H1 (cell line): ENCODE results near the gene HNRNPH2. TPM values are rescaled to one million over a fixed set of nuclear protein-coding genes. Genes with fewer than 3 reads are reported as not detected.

Experiments
- CTCF ChIA-PET: fragments of 300-600 bp; sonication (Branson Sonifier 250); formaldehyde crosslinking; loops from one replicate; lab custom pipeline; 2021; ENCODE audit not compliant: partially characterized antibody; lab: Charles Lee
- POLR2A ChIA-PET: fragments of 300-600 bp; sonication (Branson Sonifier 250); formaldehyde crosslinking; loops from one replicate; lab custom pipeline; 2021; ENCODE audit warnings: inconsistent platforms; ENCODE audit not compliant: partially characterized antibody; lab: Charles Lee
- DNase-seq, 2 experiments: peaks; one replicate each; pipeline versions ENCODE4 v3.0.0 to v3.0.0-alpha.2; 2010 to 2022; ENCODE audit warnings: low spot score in 2 of 2, low read depth in 1 of 2, mixed read lengths in 1 of 2
- FAIRE-seq: peaks from 2 replicates; lab custom pipeline; 2011; peaks lifted over from hg19 to GRCh38; lab: Jason Lieb, UNC
- H2AFZ ChIP-seq: 2 replicates; pipeline ENCODE4 v1.8.1; 2012; ENCODE audit warnings: low read length, inconsistent platforms
- H2AK5ac ChIP-seq: 2 replicates; pipeline ENCODE4 v1.6.1; 2013; ENCODE audit warnings: low read depth, low read length
- H2BK120ac ChIP-seq: replicated peaks from 2 replicates; pipeline ENCODE3; 2013; ENCODE audit warnings: low read depth, low read length, inconsistent platforms
- H2BK12ac ChIP-seq: 2 replicates; pipeline ENCODE4 v1.6.1; 2013; ENCODE audit warnings: low read depth, low read length
- H2BK15ac ChIP-seq: 2 replicates; pipeline ENCODE4 v1.6.1; 2013; ENCODE audit warnings: low read length
- H2BK20ac ChIP-seq: 2 replicates; pipeline ENCODE4 v1.6.1; 2013; ENCODE audit warnings: low read length
- H2BK5ac ChIP-seq: 2 replicates; pipeline ENCODE4 v1.6.1; 2013; ENCODE audit warnings: low read depth, low read length
- H3K14ac ChIP-seq: 2 replicates; pipeline ENCODE4 v1.6.1; 2013; ENCODE audit warnings: inconsistent platforms; ENCODE audit not compliant: insufficient read length
- H3K18ac ChIP-seq: 2 replicates; pipeline ENCODE4 v1.6.1; 2013; ENCODE audit warnings: low read length; ENCODE audit errors: extremely low read depth
- H3K23ac ChIP-seq: 2 replicates; pipeline ENCODE4 v1.6.1; 2013; ENCODE audit warnings: inconsistent platforms; ENCODE audit not compliant: insufficient read length
- H3K23me2 ChIP-seq: 2 replicates; pipeline ENCODE4 v1.6.1; 2013; ENCODE audit warnings: low read depth, low read length
- H3K27ac ChIP-seq: 2 replicates; pipeline ENCODE4 v1.6.1; 2011; ENCODE audit warnings: low read depth, low read length, inconsistent platforms
- H3K27me3 ChIP-seq, 4 experiments: replicated peaks in 1 of 4; 1 replicate in 1 of 4; 2 replicates in 3 of 4; pipeline versions ENCODE4 v1.6.1 to v1.8.1; 2011 to 2013; ENCODE audit warnings: low read length in 3 of 4, mild to moderate bottlenecking in 3 of 4, inconsistent platforms in 2 of 4, mixed read lengths in 2 of 4, moderate library complexity in 1 of 4; ENCODE audit not compliant: control insufficient read depth in 3 of 4, insufficient read depth in 3 of 4; ENCODE audit errors: extremely low read depth in 1 of 4
- H3K36me3 ChIP-seq, 4 experiments: 2 replicates each; pipeline versions ENCODE4 v1.6.1 to v1.8.1; 2011 to 2013; ENCODE audit warnings: mild to moderate bottlenecking in 4 of 4, low read length in 3 of 4, moderate library complexity in 2 of 4, control low read depth in 1 of 4, inconsistent platforms in 1 of 4; ENCODE audit not compliant: insufficient read depth in 4 of 4, control insufficient read depth in 2 of 4
- H3K4ac ChIP-seq: replicated peaks from 2 replicates; pipeline ENCODE3; 2013; ENCODE audit warnings: low read length, low read depth, mixed read lengths, inconsistent platforms; ENCODE audit not compliant: insufficient read length
- H3K4me1 ChIP-seq, 4 experiments: replicated peaks in 1 of 4; 1 replicate in 1 of 4; 2 replicates in 3 of 4; pipeline versions ENCODE4 v1.6.1 to v1.8.1; 2011 to 2013; ENCODE audit warnings: low read length in 3 of 4, inconsistent platforms in 2 of 4, mixed read lengths in 1 of 4; ENCODE audit not compliant: insufficient read depth in 4 of 4, control insufficient read depth in 3 of 4
- H3K4me2 ChIP-seq, 2 experiments: 2 replicates each; pipeline versions ENCODE4 v1.6.1 to v1.8.1; 2011 to 2013; ENCODE audit warnings: low read depth in 2 of 2, low read length in 2 of 2, control low read depth in 1 of 2, inconsistent platforms in 1 of 2, mild to moderate bottlenecking in 1 of 2; ENCODE audit not compliant: insufficient read depth in 1 of 2
- H3K4me3 ChIP-seq, 4 experiments: fragments of 200-600, 300-600 bp in 1 of 4; sonication (generic), shearing (Covaris generic), sonication (Bioruptor Twin) in 1 of 4; 2 replicates each; pipeline versions ENCODE4 v1.5.1 to v1.8.1; 2011 to 2016; ENCODE audit warnings: low read length in 4 of 4, low read depth in 3 of 4, control low read depth in 2 of 4, inconsistent platforms in 2 of 4, mild to moderate bottlenecking in 2 of 4, mixed read lengths in 1 of 4, moderate library complexity in 1 of 4; ENCODE audit not compliant: insufficient read depth in 2 of 4; ENCODE audit errors: extremely low read depth in 1 of 4
- H3K56ac ChIP-seq: replicated peaks from 2 replicates; pipeline ENCODE3; 2013; ENCODE audit warnings: low read depth, mild to moderate bottlenecking, mixed read lengths, low read length, inconsistent platforms; ENCODE audit not compliant: insufficient read length
- H3K79me1 ChIP-seq: 2 replicates; pipeline ENCODE4 v1.6.1; 2013; ENCODE audit warnings: low read depth, low read length, control low read depth
- H3K79me2 ChIP-seq, 2 experiments: 2 replicates each; pipeline versions ENCODE4 v1.6.1 to v1.8.1; 2012 to 2013; ENCODE audit warnings: low read length in 2 of 2, mild to moderate bottlenecking in 2 of 2, inconsistent platforms in 1 of 2; ENCODE audit not compliant: insufficient read depth in 2 of 2, control insufficient read depth in 1 of 2
- H3K9ac ChIP-seq, 4 experiments: replicated peaks in 1 of 4; 1 replicate in 1 of 4; 2 replicates in 3 of 4; pipeline versions ENCODE4 v1.6.1 to v1.8.1; 2011 to 2013; ENCODE audit warnings: low read depth in 3 of 4, low read length in 3 of 4, control low read depth in 2 of 4, mild to moderate bottlenecking in 2 of 4, moderate library complexity in 2 of 4, inconsistent platforms in 1 of 4; ENCODE audit errors: extremely low read depth in 1 of 4
- H3K9me3 ChIP-seq, 2 experiments: 2 replicates each; pipeline versions ENCODE4 v1.6.1 to v1.8.1; 2012 to 2013; ENCODE audit warnings: mild to moderate bottlenecking in 2 of 2, moderate library complexity in 2 of 2, control low read depth in 1 of 2, inconsistent platforms in 1 of 2, low read depth in 1 of 2, low read length in 1 of 2, mixed read lengths in 1 of 2; ENCODE audit not compliant: insufficient read depth in 2 of 2
- H4K20me1 ChIP-seq, 2 experiments: replicated peaks in 1 of 2; 2 replicates each; pipeline versions ENCODE3 to v1.8.1; 2011 to 2013; ENCODE audit warnings: inconsistent platforms in 2 of 2, low read length in 2 of 2, mild to moderate bottlenecking in 1 of 2; ENCODE audit not compliant: insufficient read depth in 2 of 2, control insufficient read depth in 1 of 2
- H4K5ac ChIP-seq: 2 replicates; pipeline ENCODE4 v1.6.1; 2013; ENCODE audit warnings: low read length, low read depth, mixed read lengths, inconsistent platforms; ENCODE audit not compliant: insufficient read length
- H4K8ac ChIP-seq: 2 replicates; pipeline ENCODE4 v1.8.0; 2013; ENCODE audit warnings: mild to moderate bottlenecking, moderate library complexity, low read length, inconsistent platforms; ENCODE audit not compliant: insufficient read depth; ENCODE audit errors: extremely low read depth
- H4K91ac ChIP-seq: replicated peaks from 2 replicates; pipeline ENCODE3; 2013; ENCODE audit warnings: low read length, mixed read lengths, inconsistent platforms; ENCODE audit not compliant: insufficient read length
- ASH2L ChIP-seq: fragments of 200-600, 300-600 bp; sonication (generic); IDR thresholded peaks from one replicate; pipeline ENCODE4 v1.7.1; 2017; ENCODE audit warnings: low read length
- CHD1 ChIP-seq: IDR thresholded peaks from 2 replicates; pipeline ENCODE4 v1.6.1; 2012; ENCODE audit warnings: low read depth, low read length, improper control_type of control experiment
- MAFK ChIP-seq: IDR thresholded peaks from 2 replicates; pipeline ENCODE4 v1.6.1; 2012; ENCODE audit warnings: low read depth, mild to moderate bottlenecking, improper control_type of control experiment, low read length
- POLR2A ChIP-seq, 2 experiments: IDR thresholded peaks; 1 replicate in 1 of 2; 2 replicates in 1 of 2; pipeline ENCODE4 v1.6.1; 2011; ENCODE audit warnings: low read depth in 2 of 2, low read length in 2 of 2, mild to moderate bottlenecking in 2 of 2; ENCODE audit errors: control extremely low read depth in 1 of 2
- POLR2AphosphoS5 ChIP-seq: IDR thresholded peaks from 2 replicates; pipeline ENCODE4 v1.6.1; 2011; ENCODE audit warnings: low read depth, low read length
- RAD21 ChIP-seq, 2 experiments: IDR thresholded peaks in 1 of 2; conservative IDR thresholded peaks in 1 of 2; 2 replicates each; pipeline ENCODE4 v1.6.1; 2011; ENCODE audit warnings: low read depth in 2 of 2, low read length in 2 of 2, improper control_type of control experiment in 1 of 2, inconsistent platforms in 1 of 2, mild to moderate bottlenecking in 1 of 2, moderate library complexity in 1 of 2
- SIRT6 ChIP-seq: IDR thresholded peaks from one replicate; pipeline ENCODE4 v1.7.1; 2012; ENCODE audit warnings: low read length, inconsistent platforms
- YY1 ChIP-seq: IDR thresholded peaks from 2 replicates; pipeline ENCODE4 v1.6.1; 2011; ENCODE audit warnings: low read depth, mild to moderate bottlenecking, low read length
- polyA plus RNA-seq, 7 experiments: library from polyadenylated mRNA; depleted of rRNA in 3 of 7; stranded (reverse) in 5 of 7; unstranded in 2 of 7; fragments of >200 nt in 5 of 7; fragments of 200-250 nt in 2 of 7; gene quantifications; 1 replicate in 5 of 7; 2 replicates in 1 of 7; 4 replicates in 1 of 7; pipeline versions ENCODE4 v1.2.1 to v1.2.3, GENCODE V29; 2011 to 2013; ENCODE audit warnings: missing spikeins in 2 of 7, mixed read lengths in 2 of 7
- total RNA-seq: library from RNA; stranded (reverse); fragmentation: NEBNext Ultra II Directional; extraction: Animal tissue kit (Norgen Biotek cat#: 25700); gene quantifications from 2 replicates; pipeline ENCODE4 v1.2.1, GENCODE V29; 2021
- TF ChIP-seq, protein P1 (sequence below): IDR thresholded peaks from 2 replicates; pipeline ENCODE4 v1.6.1; 2012; ENCODE audit warnings: inconsistent platforms

HNRNPH2 gene
- total and polyA plus RNA-seq, 2 of the 8 experiments (the other 6 are each of a cell fraction or from before 2014, with no cell fraction given) = 27.7 to 66.7 TPM

DNA sequence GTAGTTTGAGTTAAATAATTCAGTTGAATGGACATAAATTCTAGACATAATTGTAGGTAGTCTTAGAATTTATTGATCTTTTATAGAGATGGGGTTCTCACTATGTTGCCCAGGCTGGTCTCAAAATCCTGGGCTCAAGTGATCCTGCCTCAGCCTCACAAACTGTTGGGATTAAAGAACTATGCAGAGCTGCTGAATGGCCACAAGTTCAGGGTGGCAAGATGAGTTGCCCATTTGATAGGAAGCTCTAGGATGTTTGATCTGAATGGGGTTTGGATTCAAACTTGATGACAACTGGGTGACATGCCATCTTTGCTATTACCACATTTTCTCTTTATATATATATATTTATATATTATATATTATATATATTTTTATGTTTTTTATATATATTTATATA is 13.7 kb upstream of the HNRNPH2 start:
- no peaks in the 10 kb centered on the region for H3K9me3 ChIP-seq
- no peak overlapping the region for H3K14ac ChIP-seq
- no peak overlapping the region for H4K5ac ChIP-seq
- H4K8ac ChIP-seq = no peak overlapping the region
- H3K27ac ChIP-seq = no peak overlapping the region
- H2AK5ac ChIP-seq = no peak overlapping the region
- no peak overlapping the region for H3K23ac ChIP-seq
- H3K18ac ChIP-seq = no peak overlapping the region
- H3K79me2 ChIP-seq = peaks cover 0 to 23% of the 10 kb centered on the region in 2 experiments; a peak in 2 of 4 replicates
- no peak overlapping the region for H3K56ac ChIP-seq
- H2BK12ac ChIP-seq = no peak overlapping the region
- H3K27me3 ChIP-seq = no peaks in the 10 kb centered on the region
- H2BK20ac ChIP-seq = no peak overlapping the region
- H3K4ac ChIP-seq = no peak overlapping the region
- FAIRE-seq (no peak), DNase-seq (no peak)
- POLR2A ChIA-PET = interaction anchor here (0.6 to 2.1 kb wide), 7 partner anchors 10 to 362 kb away, joined by 3 to 14 read pairs (median 3); partner anchors contain the start of gene GLA
- no peak overlapping the region for H2AFZ ChIP-seq
- H2BK120ac ChIP-seq = no peak overlapping the region
- peaks cover 4% of the 10 kb centered on the region; the same call in 1 of the 2 replicates for H3K23me2 ChIP-seq
- H3K9ac ChIP-seq = no peak overlapping the region; a peak in 1 of 7 replicates
- no peaks in the 10 kb centered on the region for H3K79me1 ChIP-seq
- H4K91ac ChIP-seq = no peak overlapping the region
- H4K20me1 ChIP-seq = peaks cover 0 to 2% of the 10 kb centered on the region in 2 experiments
- H2BK15ac ChIP-seq = no peak overlapping the region
- TF ChIP-seq RAD21 (IDR thresholded peaks at IDR 0.05 in 1 of 2, conservative IDR thresholded peaks at IDR 0.05 in 1 of 2; ENCODE audit: low read depth in 2 of 2, low read length in 2 of 2) = no peak
- no peak for TF ChIP-seq YY1
- TF ChIP-seq POLR2AphosphoS5 = peak; percentile 68
- no peak for TF ChIP-seq ASH2L
- TF ChIP-seq POLR2A (IDR thresholded peaks at IDR 0.05; ENCODE audit: control extremely low read depth in 1 of 2, low read depth in 2 of 2, low read length in 2 of 2) = peak in 1 of 2 experiments; percentile 68; a peak in 1 of 3 replicates
- no peak for TF ChIP-seq SIRT6
- TF ChIP-seq, protein P1, sequence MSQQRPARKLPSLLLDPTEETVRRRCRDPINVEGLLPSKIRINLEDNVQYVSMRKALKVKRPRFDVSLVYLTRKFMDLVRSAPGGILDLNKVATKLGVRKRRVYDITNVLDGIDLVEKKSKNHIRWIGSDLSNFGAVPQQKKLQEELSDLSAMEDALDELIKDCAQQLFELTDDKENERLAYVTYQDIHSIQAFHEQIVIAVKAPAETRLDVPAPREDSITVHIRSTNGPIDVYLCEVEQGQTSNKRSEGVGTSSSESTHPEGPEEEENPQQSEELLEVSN = no peak
- no peak for TF ChIP-seq CHD1
- TF ChIP-seq MAFK = no peak
- no peak overlapping the region for H3K4me2 ChIP-seq
- no peaks in the 10 kb centered on the region; a peak in 1 of 7 replicates for H3K4me1 ChIP-seq
- CTCF ChIA-PET = no interaction called here
- no peak overlapping the region for H3K4me3 ChIP-seq
- H3K36me3 ChIP-seq = peaks cover 6 to 45% (median 18%) of the 10 kb centered on the region in 4 experiments
- no peak overlapping the region for H2BK5ac ChIP-seq
